K562 (cell line): ENCODE results near the gene DOK3. TPM values are rescaled to one million over a fixed set of nuclear protein-coding genes. Genes with fewer than 3 reads are reported as not detected.

Experiments used
- ARID4B ChIP-seq: sonication (generic); formaldehyde crosslinking; IDR thresholded peaks from 2 replicates; pipeline ENCODE4 v1.8.0; 2022; ENCODE audit warnings: mild to moderate bottlenecking, missing genetic modification reagents
- CBFA2T2 ChIP-seq: fragments of 450-650 bp; conservative IDR thresholded peaks from 2 replicates; pipeline ENCODE4 v1.6.1; 2017; ENCODE audit warnings: mild to moderate bottlenecking
- CBFA2T3 ChIP-seq: fragments of 450-650 bp; IDR thresholded peaks from 2 replicates; pipeline ENCODE4 v1.6.1; 2017
- E4F1 ChIP-seq: fragments of 250-450 bp; sonication (Bioruptor Pico); IDR thresholded peaks from 2 replicates; pipeline ENCODE4 v1.5.0; 2021; ENCODE audit warnings: mild to moderate bottlenecking, borderline replicate concordance
- EHMT2 ChIP-seq: fragments of 450-650 bp; IDR thresholded peaks from 2 replicates; pipeline ENCODE4 v1.6.1; 2018; ENCODE audit warnings: antibody characterized with exemption
- FOXK2 ChIP-seq, 2 experiments: fragments of 450-650 bp; IDR thresholded peaks in 1 of 2; conservative IDR thresholded peaks in 1 of 2; 2 replicates each; pipeline ENCODE4 v1.6.1; 2016; ENCODE audit warnings: low read depth in 2 of 2, mild to moderate bottlenecking in 1 of 2
- HDAC2 ChIP-seq: fragments of 450-650 bp; IDR thresholded peaks from 2 replicates; pipeline ENCODE4 v1.6.1; 2016; ENCODE audit warnings: mild to moderate bottlenecking
- HDGF ChIP-seq: fragments of 450-650 bp; IDR thresholded peaks from 2 replicates; pipeline ENCODE4 v1.6.1; 2016
- MITF ChIP-seq: IDR thresholded peaks from 2 replicates; pipeline ENCODE4 v1.6.1; 2014; ENCODE audit warnings: antibody characterized with exemption
- RBFOX2 ChIP-seq: fragments of 200-400 bp; formaldehyde crosslinking; IDR thresholded peaks from 2 replicates; pipeline ENCODE4 v1.6.1; 2017; ENCODE audit warnings: low read depth, mild to moderate bottlenecking, low read length, moderate library complexity
- ZNF583 ChIP-seq: fragments of 250-450 bp; sonication (Bioruptor Pico); IDR thresholded peaks from 2 replicates; pipeline ENCODE4 v1.4.0; 2020
- ZNF589 ChIP-seq: fragments of 200-800 bp; sonication (Bioruptor generic); IDR thresholded peaks from 2 replicates; pipeline ENCODE4 v1.6.1; 2016; ENCODE audit warnings: low read depth, missing genetic modification characterization, missing compliant biosample characterization
- polyA plus RNA-seq, 8 experiments: library from polyadenylated mRNA; depleted of rRNA in 4 of 8; stranded (reverse) in 5 of 8; unstranded in 3 of 8; fragments of >200 nt; fragmentation: Nextera tagmentation in 2 of 8; fragmentation: Illumina TruSeq in 1 of 8; extraction: Ambion mirVana in 2 of 8; extraction: Trizol in 1 of 8; gene quantifications; 2 replicates each; pipeline versions ENCODE4 v1.2.1 to v1.2.3, GENCODE V29; 2011 to 2014; ENCODE audit warnings: inconsistent platforms in 1 of 8, missing spikeins in 1 of 8
- total RNA-seq, 7 experiments: library from RNA; depleted of rRNA in 6 of 7; stranded (reverse); fragments of >200 nt in 6 of 7; fragmentation: Illumina TruSeq in 2 of 7; extraction: Trizol in 2 of 7; gene quantifications; 2 replicates each; pipeline versions ENCODE4 v1.2.1 to v1.2.3, GENCODE V29; 2011 to 2021; ENCODE audit warnings: low replicate concordance in 1 of 7
- TF ChIP-seq, protein P1 (sequence below), 2 experiments: fragments of 450-650 bp in 1 of 2; sonication (generic) in 1 of 2; formaldehyde crosslinking in 1 of 2; IDR thresholded peaks in 1 of 2; conservative IDR thresholded peaks in 1 of 2; 2 replicates each; pipeline versions ENCODE4 v1.6.1 to v1.8.1; 2016 to 2023; ENCODE audit warnings: mild to moderate bottlenecking in 2 of 2, moderate library complexity in 2 of 2, inconsistent platforms in 1 of 2, missing genetic modification reagents in 1 of 2
- TF ChIP-seq, protein P2 (sequence below): fragments of 450-650 bp; formaldehyde crosslinking; IDR thresholded peaks from 2 replicates; pipeline ENCODE4 v1.4.0; 2022; ENCODE audit warnings: missing genetic modification characterization
- TF ChIP-seq, protein P3 (sequence below): sonication (generic); formaldehyde crosslinking; IDR thresholded peaks from 2 replicates; pipeline ENCODE4 v1.5.0; 2020; ENCODE audit warnings: missing genetic modification reagents

DOK3 gene
- total and polyA plus RNA-seq, 9 of the 15 experiments (the other 6 are each of a cell fraction or from before 2014, with no cell fraction given) = 1.3 to 23.0 (median 8.0) TPM

DNA sequence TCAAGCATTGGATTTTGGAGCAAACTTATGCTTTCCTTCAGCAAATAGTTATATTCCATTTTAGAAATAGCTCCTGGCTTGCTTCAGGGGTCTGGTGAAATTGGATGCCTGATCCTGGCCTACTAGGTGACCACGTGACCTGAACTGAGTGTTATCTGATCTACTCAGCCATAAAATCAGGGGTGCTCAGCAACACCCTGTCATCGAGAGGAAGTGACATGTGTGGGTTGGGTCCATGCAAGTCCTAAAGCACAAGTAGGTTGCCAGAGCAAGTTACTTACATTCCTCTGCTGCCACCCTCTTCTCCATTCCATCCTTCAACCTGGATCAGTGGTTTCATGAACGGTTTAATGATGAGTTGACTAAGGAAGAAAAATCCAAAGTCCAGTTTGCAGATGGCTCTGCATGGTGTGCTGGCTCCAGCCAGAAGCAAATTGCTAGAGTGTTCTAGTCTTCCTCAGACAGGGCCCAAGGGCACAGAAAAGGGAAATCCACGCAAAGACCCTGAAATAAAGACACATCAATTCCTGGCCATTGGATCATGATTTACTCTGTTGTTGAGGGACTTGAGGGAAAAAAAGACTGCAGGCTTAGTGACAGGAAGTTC is 47.5 kb upstream of the DOK3 start (continued):
- TF ChIP-seq, protein P1, sequence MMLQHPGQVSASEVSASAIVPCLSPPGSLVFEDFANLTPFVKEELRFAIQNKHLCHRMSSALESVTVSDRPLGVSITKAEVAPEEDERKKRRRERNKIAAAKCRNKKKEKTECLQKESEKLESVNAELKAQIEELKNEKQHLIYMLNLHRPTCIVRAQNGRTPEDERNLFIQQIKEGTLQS (IDR thresholded peaks at IDR 0.05) = peak; percentile 40; the same call in 1 of the 2 replicates
- TF ChIP-seq, protein P1 (CRISPR knock-in tag; conservative IDR thresholded peaks at IDR 0.05) = no peak
- peak; percentile 76 for TF ChIP-seq EHMT2
- no peak for TF ChIP-seq HDGF
- TF ChIP-seq MITF = peak; percentile 60
- TF ChIP-seq CBFA2T2 = peak; percentile 89
- TF ChIP-seq ZNF589 (CRISPR knock-in tag) = 0 out of 2 replicates have a peak, but pooled peaks have one; percentile 26
- peak; percentile 47; the same call in 1 of the 2 replicates for TF ChIP-seq HDAC2
- TF ChIP-seq E4F1 (CRISPR knock-in tag) = no peak
- TF ChIP-seq RBFOX2 = peak; percentile 42; the same call in 1 of the 2 replicates
- TF ChIP-seq, protein P2, sequence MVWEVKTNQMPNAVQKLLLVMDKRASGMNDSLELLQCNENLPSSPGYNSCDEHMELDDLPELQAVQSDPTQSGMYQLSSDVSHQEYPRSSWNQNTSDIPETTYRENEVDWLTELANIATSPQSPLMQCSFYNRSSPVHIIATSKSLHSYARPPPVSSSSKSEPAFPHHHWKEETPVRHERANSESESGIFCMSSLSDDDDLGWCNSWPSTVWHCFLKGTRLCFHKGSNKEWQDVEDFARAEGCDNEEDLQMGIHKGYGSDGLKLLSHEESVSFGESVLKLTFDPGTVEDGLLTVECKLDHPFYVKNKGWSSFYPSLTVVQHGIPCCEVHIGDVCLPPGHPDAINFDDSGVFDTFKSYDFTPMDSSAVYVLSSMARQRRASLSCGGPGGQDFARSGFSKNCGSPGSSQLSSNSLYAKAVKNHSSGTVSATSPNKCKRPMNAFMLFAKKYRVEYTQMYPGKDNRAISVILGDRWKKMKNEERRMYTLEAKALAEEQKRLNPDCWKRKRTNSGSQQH = no peak
- peak; percentile 52; the same call in 1 of the 2 replicates for TF ChIP-seq CBFA2T3
- TF ChIP-seq ZNF583 (CRISPR knock-in tag) = peak; percentile 47; the same call in 1 of the 2 replicates
- TF ChIP-seq FOXK2 (conservative IDR thresholded peaks at IDR 0.05 in 1 of 2, IDR thresholded peaks at IDR 0.05 in 1 of 2; ENCODE audit: low read depth in 2 of 2) = peak in 1 of 2 experiments; percentile 78; a peak in 2 of 4 replicates
- TF ChIP-seq, protein P3, sequence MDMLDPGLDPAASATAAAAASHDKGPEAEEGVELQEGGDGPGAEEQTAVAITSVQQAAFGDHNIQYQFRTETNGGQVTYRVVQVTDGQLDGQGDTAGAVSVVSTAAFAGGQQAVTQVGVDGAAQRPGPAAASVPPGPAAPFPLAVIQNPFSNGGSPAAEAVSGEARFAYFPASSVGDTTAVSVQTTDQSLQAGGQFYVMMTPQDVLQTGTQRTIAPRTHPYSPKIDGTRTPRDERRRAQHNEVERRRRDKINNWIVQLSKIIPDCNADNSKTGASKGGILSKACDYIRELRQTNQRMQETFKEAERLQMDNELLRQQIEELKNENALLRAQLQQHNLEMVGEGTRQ = peak; percentile 94
- TF ChIP-seq ARID4B = no peak
